ENCODE measurements around the gene LCN10. TPM values are rescaled to one million over a fixed set of nuclear protein-coding genes. Genes with fewer than 3 reads are reported as not detected.

LCN10 gene
- total and polyA plus RNA-seq, 2 donors (not counting 3 experiments of a cell fraction or from before 2014, with no cell fraction given): not detected

GRCh38 chr9:136696502-136696901, 46.2 kb downstream of the LCN10 start:
- TF ChIP-seq CTCF (IDR thresholded peaks at IDR 0.05; ENCODE audit: extremely low read depth in 1 of 2, insufficient read depth in 1 of 2, low read depth in 1 of 2, low read length in 2 of 2): no peak
- no peak for TF ChIP-seq JUN (IDR thresholded peaks at IDR 0.05; ENCODE audit: borderline replicate concordance, insufficient read depth, insufficient read length, low read depth)
- TF ChIP-seq FOS (IDR thresholded peaks at IDR 0.05; ENCODE audit: borderline replicate concordance, insufficient read depth, low read length): no peak
- no peak for TF ChIP-seq GATA2 (IDR thresholded peaks at IDR 0.05; ENCODE audit: insufficient read depth, insufficient read length, low read depth, low read length)
- TF ChIP-seq POLR2A (IDR thresholded peaks at IDR 0.05; ENCODE audit: low read depth, low read length): no peak
- no peak for TF ChIP-seq EZH2 (IDR thresholded peaks at IDR 0.05; ENCODE audit: borderline replicate concordance, low read depth, low read length, severe bottlenecking)
- TF ChIP-seq MYC (IDR thresholded peaks at IDR 0.05; ENCODE audit: low read depth, low read length): no peak
- Histone ChIP-seq H3K9ac (replicated peaks; ENCODE audit: extremely low read depth, insufficient read depth, low read length) (no peak overlapping the region), H3K27ac (ENCODE audit: insufficient read depth, low read depth, low read length) (no peak overlapping the region)

More at GRCh38 chr9:136696502-136696901, 46.2 kb downstream of the LCN10 start:
- BruUV-seq (replicated peaks): no TSS peak
- Histone ChIP-seq H3K27me3 (ENCODE audit: control insufficient read depth in 2 of 2, insufficient read depth in 2 of 2, low read length in 2 of 2) (peaks cover 5 to 6% of the 10 kb centered on the region in 2 experiments), H3K4me3 (replicated peaks in 1 of 3; ENCODE audit: insufficient read depth in 1 of 3, low read depth in 1 of 3, low read length in 3 of 3) (no peak overlapping the region), H3K4me1 (ENCODE audit: control insufficient read depth, extremely low read depth, insufficient read depth, low read length) (peaks cover 6% of the 10 kb centered on the region), H3K4me2 (ENCODE audit: insufficient read depth, low read length) (no peak overlapping the region), H3K9me1 (replicated peaks; ENCODE audit: control insufficient read depth, extremely low read depth, insufficient read depth, low read length) (no peaks in the 10 kb centered on the region), H3K36me3 (ENCODE audit: control insufficient read depth in 2 of 2, extremely low read depth in 1 of 2, insufficient read depth in 2 of 2, low read length in 2 of 2) (no peaks in the 10 kb centered on the region), H3K79me2 (ENCODE audit: control insufficient read depth, insufficient read depth, low read length) (no peaks in the 10 kb centered on the region), H3K9me3 (replicated peaks; ENCODE audit: control insufficient read depth, insufficient read depth, low read length) (no peaks in the 10 kb centered on the region), H2AFZ (ENCODE audit: low read depth, low read length) (no peak overlapping the region), H4K20me1 (replicated peaks; ENCODE audit: control insufficient read depth, extremely low read depth, insufficient read depth, low read length) (no peaks in the 10 kb centered on the region)
- FAIRE-seq (no peak), DNase-seq (ENCODE audit: low read depth, low spot score) (no peak)
- CTCF ChIA-PET: interaction anchor here (1.0 to 1.3 kb wide), 2 partner anchors 9 to 32 kb away, joined by 3 to 5 read pairs; partner anchors contain the start of gene AGPAT2
- POLR2A ChIA-PET: no interaction called here
- intact Hi-C loops (cut with micrococcal nuclease) (no loop called here), dilution Hi-C loops (cut with MboI; ENCODE audit: extremely low pct_ligation_motif_present, low sequenced_read_pairs) (no loop called here)
